ENCODE measurements around the gene KIAA0319L.

- TF ChIP-seq CTCF (IDR thresholded peaks at IDR 0.05) (no peak), USF2 (IDR thresholded peaks at IDR 0.05) (no peak), MYC (IDR thresholded peaks at IDR 0.05; ENCODE audit: borderline replicate concordance, low read length) (no peak), RAD21 (conservative IDR thresholded peaks at IDR 0.05 in 1 of 2, IDR thresholded peaks at IDR 0.05 in 1 of 2) (no peak), RFX5 (IDR thresholded peaks at IDR 0.05) (no peak), HEYL (CRISPR knock-in tag; IDR thresholded peaks at IDR 0.05) (no peak)
Observed at GRCh38 chr1:35533586-35533985, 23.6 kb downstream of the KIAA0319L start.
